ENCODE data around the gene PPP2R2C.

GRCh38 chr4:6331018-6331417 is 141.4 kb downstream of the PPP2R2C start:
- TF ChIP-seq EP300 (IDR thresholded peaks at IDR 0.05), result no peak
- TF ChIP-seq CTCF (IDR thresholded peaks at IDR 0.05), result peak in 2 of 3 experiments; percentile 25 to 49
- no peak for TF ChIP-seq POLR2A (IDR thresholded peaks at IDR 0.05; ENCODE audit: low read depth)
- no peak for TF ChIP-seq POLR2AphosphoS5 (IDR thresholded peaks at IDR 0.05)
